Colonic mucosa (tissue), 4 donors: ENCODE measurements around the gene DYNLT2. TPM values are rescaled to one million over a fixed set of nuclear protein-coding genes. Genes with fewer than 3 reads are reported as not detected.

ENCODE experiments used
- DNase-seq: peaks from one replicate; pipeline ENCODE4 v3.0.0-alpha.2; 2020
- H3K27ac ChIP-seq: fragments of 200-600 bp; one replicate; pipeline ENCODE4 v1.8.0; 2021
- H3K27me3 ChIP-seq: fragments of 200-600 bp; one replicate; pipeline ENCODE4 v1.8.0; 2021
- H3K36me3 ChIP-seq: fragments of 200-600 bp; one replicate; pipeline ENCODE4 v1.8.0; 2021
- H3K4me1 ChIP-seq: fragments of 200-600 bp; one replicate; pipeline ENCODE4 v1.8.0; 2021; ENCODE audit warnings: mild to moderate bottlenecking
- H3K4me3 ChIP-seq: fragments of 200-600 bp; one replicate; pipeline ENCODE4 v1.8.0; 2021
- H3K9ac ChIP-seq, 2 donors: one replicate each; pipeline ENCODE4 v1.7.0; 2013; ENCODE audit warnings: control low read depth in 2 of 2, low read depth in 2 of 2, low read length in 2 of 2
- H3K9me3 ChIP-seq: fragments of 200-600 bp; one replicate; pipeline ENCODE4 v1.8.0; 2021
- CTCF ChIP-seq: fragments of 200-600 bp; IDR thresholded peaks from one replicate; pipeline ENCODE4 v1.8.0; 2022; ENCODE audit warnings: antibody characterized with exemption, mild to moderate bottlenecking
- intact Hi-C: fragments of 100-400 bp; cut with DNase I; formaldehyde crosslinking; loops from one replicate; pipeline ENCODE4 v1.14.1; 2022
- total RNA-seq, 2 donors: library from RNA; stranded (reverse); fragmentation: NEBNext Ultra II Directional in 1 of 2; extraction: Animal tissue kit (Norgen Biotek cat#: 25700) in 1 of 2; gene quantifications; one replicate each; pipeline ENCODE4 v1.2.1, GENCODE V29; 2021
- donor health status: healthy.
- donor health status: DM: no; HTN: no; CAD: no.
- donor health status: DM: no; HTN: no; CAD: no.

DYNLT2 gene
- total RNA-seq, 2 donors from 2014 or later, result 1.4 to 2.2 TPM

- no peaks in the 10 kb centered on the region for H3K4me1 ChIP-seq
- TF ChIP-seq CTCF, result no peak
- no peak for DNase-seq
- H3K27ac ChIP-seq, result no peak overlapping the region
- intact Hi-C loops, result no loop called here
- no peaks in the 10 kb centered on the region for H3K27me3 ChIP-seq
- H3K4me3 ChIP-seq, result no peak overlapping the region
- H3K9me3 ChIP-seq, result no peaks in the 10 kb centered on the region
- H3K9ac ChIP-seq, result no peak overlapping the region
- H3K36me3 ChIP-seq, result no peaks in the 10 kb centered on the region
Observed at GRCh38 chr6:169782966-169783365, 31.6 kb upstream of the DYNLT2 start.

- TF ChIP-seq CTCF, result no peak
- no peaks in the 10 kb centered on the region for H3K9me3 ChIP-seq
- no peak overlapping the region for H3K27ac ChIP-seq
- H3K4me1 ChIP-seq, result no peaks in the 10 kb centered on the region
- intact Hi-C loops, result no loop called here
- H3K36me3 ChIP-seq, result no peaks in the 10 kb centered on the region
- DNase-seq, result peak; percentile 15
- no peaks in the 10 kb centered on the region for H3K27me3 ChIP-seq
- no peak overlapping the region for H3K4me3 ChIP-seq
- H3K9ac ChIP-seq, result no peak overlapping the region
Observed at GRCh38 chr6:169780571-169781091, 29.3 kb upstream of the DYNLT2 start.

GRCh38 chr6:169779896-169780295 lies 28.5 kb upstream of the DYNLT2 start:
- H3K9ac ChIP-seq, result no peak overlapping the region
- no peak for TF ChIP-seq CTCF
- no peaks in the 10 kb centered on the region for H3K27me3 ChIP-seq
- peak; percentile 4 for DNase-seq
- no peaks in the 10 kb centered on the region for H3K36me3 ChIP-seq
- no peak overlapping the region for H3K27ac ChIP-seq
- H3K9me3 ChIP-seq, result no peaks in the 10 kb centered on the region
- H3K4me3 ChIP-seq, result no peak overlapping the region
- no peaks in the 10 kb centered on the region for H3K4me1 ChIP-seq
- intact Hi-C loops, result no loop called here

- no peak overlapping the region for H3K27ac ChIP-seq
- no peaks in the 10 kb centered on the region for H3K36me3 ChIP-seq
- no peaks in the 10 kb centered on the region for H3K27me3 ChIP-seq
- no peak overlapping the region for H3K9ac ChIP-seq
- no peak overlapping the region for H3K4me3 ChIP-seq
- H3K4me1 ChIP-seq, result no peaks in the 10 kb centered on the region
- H3K9me3 ChIP-seq, result no peaks in the 10 kb centered on the region
- intact Hi-C loops, result no loop called here
- TF ChIP-seq CTCF, result no peak
- peak; percentile 11 for DNase-seq
Observed at GRCh38 chr6:169779092-169779815, 27.9 kb upstream of the DYNLT2 start.

- DNase-seq, result peak; percentile 7
- Histone ChIP-seq H3K27ac (no peak overlapping the region), H3K36me3 (no peaks in the 10 kb centered on the region), H3K4me3 (no peak overlapping the region), H3K9me3 (no peaks in the 10 kb centered on the region), H3K9ac (no peak overlapping the region), H3K4me1 (no peaks in the 10 kb centered on the region), H3K27me3 (no peaks in the 10 kb centered on the region)
- intact Hi-C loops, result no loop called here
- no peak for TF ChIP-seq CTCF
Observed at GRCh38 chr6:169778646-169779045, 27.3 kb upstream of the DYNLT2 start.
